Measurements from ENCODE around the gene STAB2. TPM values are rescaled to one million over a fixed set of nuclear protein-coding genes. Genes with fewer than 3 reads are reported as not detected.

STAB2 gene
- total and polyA plus RNA-seq, 2 of the 8 experiments (the other 6 are each of a cell fraction or from before 2014, with no cell fraction given), result not detected

DNA sequence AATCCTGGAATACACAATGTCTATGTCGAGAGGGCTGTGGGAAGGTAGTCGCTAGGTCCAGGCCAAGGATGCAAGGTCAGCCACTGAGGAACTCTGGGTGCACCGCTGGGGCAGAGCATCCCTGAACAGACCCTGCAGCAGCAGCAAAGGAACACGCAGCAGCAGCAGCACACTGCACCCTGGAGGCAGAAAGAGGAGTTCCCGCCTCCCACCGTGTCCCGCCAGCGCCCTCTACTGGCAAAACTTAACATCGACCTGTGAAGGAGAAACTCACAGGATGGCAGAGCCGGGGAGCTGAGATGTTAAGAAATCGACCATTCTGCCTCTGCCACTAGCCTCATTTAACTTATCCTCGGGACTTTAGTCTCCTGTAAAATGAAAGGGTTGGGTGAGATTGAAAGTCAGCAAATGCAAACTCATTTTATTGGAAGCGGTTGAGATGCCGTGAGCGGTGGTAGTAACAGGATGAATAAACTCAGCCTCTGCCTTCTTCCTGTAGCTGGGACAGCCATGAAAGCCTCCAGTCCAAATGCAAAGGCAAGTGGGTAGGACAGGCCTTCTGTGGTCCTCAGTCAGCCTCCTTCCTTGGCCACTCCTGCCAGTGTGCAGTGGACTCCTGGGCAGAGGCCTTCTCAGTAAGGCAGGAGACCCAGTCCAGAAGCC lies 45.6 kb downstream of the STAB2 start:
- H4K20me1 ChIP-seq (replicated peaks in 1 of 2; ENCODE audit: control insufficient read depth in 1 of 2, insufficient read depth in 2 of 2, low read length in 2 of 2), result no peaks in the 10 kb centered on the region
- H3K79me1 ChIP-seq (ENCODE audit: low read depth, low read length), result no peaks in the 10 kb centered on the region
- no peak overlapping the region for H3K23ac ChIP-seq (ENCODE audit: insufficient read length)
- no peak overlapping the region for H3K9ac ChIP-seq (replicated peaks in 1 of 4; ENCODE audit: extremely low read depth in 1 of 4, low read depth in 3 of 4, low read length in 3 of 4)
- no peak overlapping the region for H2BK20ac ChIP-seq (ENCODE audit: low read length)
- 37% methylated on average over 15 of the region's 15 CpGs; no CpG with 5 or more reads in 1 of the 2 experiments for WGBS, 2 experiments (ENCODE audit: extremely low coverage in 1 of 2, insufficient coverage in 1 of 2, insufficient read length in 1 of 2, insufficient replicate concordance in 2 of 2, low coverage in 1 of 2, low lambda C conversion rate in 2 of 2, missing lambda C conversion rate in 1 of 2)
- H3K4me2 ChIP-seq (ENCODE audit: insufficient read depth in 1 of 2, low read depth in 2 of 2, low read length in 2 of 2), result no peak overlapping the region
- no peak overlapping the region for H3K18ac ChIP-seq (ENCODE audit: extremely low read depth, low read length)
- H3K36me3 ChIP-seq (ENCODE audit: control insufficient read depth in 2 of 4, insufficient read depth in 4 of 4, low read length in 3 of 4), result no peaks in the 10 kb centered on the region
- no peak overlapping the region for H2BK15ac ChIP-seq (ENCODE audit: low read length)
- no peaks in the 10 kb centered on the region for H3K79me2 ChIP-seq (ENCODE audit: control insufficient read depth in 1 of 2, insufficient read depth in 2 of 2, low read length in 2 of 2)
- peak; percentile 66 for FAIRE-seq
- H3K14ac ChIP-seq (ENCODE audit: insufficient read length), result no peak overlapping the region
- no peak overlapping the region for H3K56ac ChIP-seq (replicated peaks; ENCODE audit: insufficient read length, low read depth, low read length)
- no peaks in the 10 kb centered on the region for H3K27me3 ChIP-seq (replicated peaks in 1 of 4; ENCODE audit: control insufficient read depth in 3 of 4, extremely low read depth in 1 of 4, insufficient read depth in 3 of 4, low read length in 3 of 4)
- no peaks in the 10 kb centered on the region for H3K4me1 ChIP-seq (replicated peaks in 1 of 4; ENCODE audit: control insufficient read depth in 3 of 4, insufficient read depth in 4 of 4, low read length in 3 of 4)
- ChIA-PET POLR2A (ENCODE audit: partially characterized antibody) (no interaction called here), CTCF (ENCODE audit: partially characterized antibody) (interaction anchor here (0.6 to 7.6 kb wide), 80 partner anchors 9 to 1648 kb away, joined by 3 to 102 read pairs (median 4); partner anchors contain the start of genes C12orf42 and STAB2)
- no peak overlapping the region for H4K5ac ChIP-seq (ENCODE audit: insufficient read length, low read depth, low read length)
- no peak overlapping the region for H4K8ac ChIP-seq (ENCODE audit: extremely low read depth, insufficient read depth, low read length)
- no peak overlapping the region for H3K4me3 ChIP-seq (ENCODE audit: extremely low read depth in 1 of 4, insufficient read depth in 2 of 4, low read depth in 3 of 4, low read length in 4 of 4)
- no peak overlapping the region for H2BK12ac ChIP-seq (ENCODE audit: low read depth, low read length)
- no peak overlapping the region for H3K4ac ChIP-seq (replicated peaks; ENCODE audit: insufficient read length, low read depth, low read length)
- no peak overlapping the region for H2AK5ac ChIP-seq (ENCODE audit: low read depth, low read length)
- peak overlapping the region; percentile 76 for H2AFZ ChIP-seq (ENCODE audit: low read length)
- H3K27ac ChIP-seq (ENCODE audit: low read depth, low read length), result no peak overlapping the region
- no peak overlapping the region for H4K91ac ChIP-seq (replicated peaks; ENCODE audit: insufficient read length, low read length)
- H3K23me2 ChIP-seq (ENCODE audit: low read depth, low read length), result no peaks in the 10 kb centered on the region
- H2BK120ac ChIP-seq (replicated peaks; ENCODE audit: low read depth, low read length), result no peak overlapping the region
- peaks cover 4% of the 10 kb centered on the region in 2 experiments; a peak in 1 of 4 replicates for H3K9me3 ChIP-seq (ENCODE audit: insufficient read depth in 2 of 2, low read depth in 1 of 2, low read length in 1 of 2)
- peak; percentile 86 to 97 for DNase-seq (ENCODE audit: low read depth in 1 of 2, low spot score in 2 of 2)
- H2BK5ac ChIP-seq (ENCODE audit: low read depth, low read length), result no peak overlapping the region
- peak; percentile 37; the same call in 1 of the 2 replicates for TF ChIP-seq KDM1A (IDR thresholded peaks at IDR 0.05; ENCODE audit: borderline replicate concordance, low read length)
- peak; percentile 65 for TF ChIP-seq CREB1 (IDR thresholded peaks at IDR 0.05)
- 0 out of 2 replicates have a peak, but pooled peaks have one; percentile 42 for TF ChIP-seq RXRA (IDR thresholded peaks at IDR 0.05; ENCODE audit: insufficient read depth, low read depth, low read length)
- no peak for TF ChIP-seq SIRT6 (IDR thresholded peaks at IDR 0.05; ENCODE audit: low read length)
- TF ChIP-seq, protein P1, sequence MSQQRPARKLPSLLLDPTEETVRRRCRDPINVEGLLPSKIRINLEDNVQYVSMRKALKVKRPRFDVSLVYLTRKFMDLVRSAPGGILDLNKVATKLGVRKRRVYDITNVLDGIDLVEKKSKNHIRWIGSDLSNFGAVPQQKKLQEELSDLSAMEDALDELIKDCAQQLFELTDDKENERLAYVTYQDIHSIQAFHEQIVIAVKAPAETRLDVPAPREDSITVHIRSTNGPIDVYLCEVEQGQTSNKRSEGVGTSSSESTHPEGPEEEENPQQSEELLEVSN (IDR thresholded peaks at IDR 0.05), result no peak
- TF ChIP-seq, protein P2, sequence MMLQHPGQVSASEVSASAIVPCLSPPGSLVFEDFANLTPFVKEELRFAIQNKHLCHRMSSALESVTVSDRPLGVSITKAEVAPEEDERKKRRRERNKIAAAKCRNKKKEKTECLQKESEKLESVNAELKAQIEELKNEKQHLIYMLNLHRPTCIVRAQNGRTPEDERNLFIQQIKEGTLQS (IDR thresholded peaks at IDR 0.05; ENCODE audit: insufficient read depth, low read depth, low read length), result peak; percentile 75
- no peak for TF ChIP-seq HDAC2 (IDR thresholded peaks at IDR 0.05; ENCODE audit: borderline replicate concordance in 1 of 2, low read depth in 2 of 2, low read length in 2 of 2)
- TF ChIP-seq CHD1 (IDR thresholded peaks at IDR 0.05; ENCODE audit: low read depth, low read length), result no peak
- TF ChIP-seq CEBPB (IDR thresholded peaks at IDR 0.05; ENCODE audit: low read depth, low read length), result no peak
- TF ChIP-seq RAD21 (IDR thresholded peaks at IDR 0.05 in 1 of 2, conservative IDR thresholded peaks at IDR 0.05 in 1 of 2; ENCODE audit: low read depth in 2 of 2, low read length in 2 of 2), result peak; percentile 92 to 94
